Tibial nerve (tissue), 4 donors: ENCODE data around the gene NME7. TPM values are rescaled to one million over a fixed set of nuclear protein-coding genes. Genes with fewer than 3 reads are reported as not detected.

ENCODE experiments used
- DNase-seq, 2 donors: peaks; one replicate each; pipeline ENCODE4 v3.0.0-alpha.2; 2019; ENCODE audit warnings: low spot score in 2 of 2
- H3K27ac ChIP-seq, 4 donors: fragments of 200-600 bp; sonication (generic) in 3 of 4; one replicate each; pipeline ENCODE4 v1.5.1; 2017 to 2019; ENCODE audit warnings: mild to moderate bottlenecking in 1 of 4
- H3K27me3 ChIP-seq, 2 donors: fragments of 200-600 bp; sonication (generic) in 1 of 2; one replicate each; pipeline versions ENCODE4 v1.5.1 to v1.6.0; 2017 to 2019
- H3K36me3 ChIP-seq, 3 donors: fragments of 200-600 bp; sonication (generic); one replicate each; pipeline ENCODE4 v1.5.1; 2018 to 2019
- H3K4me1 ChIP-seq, 4 donors: fragments of 200-600 bp; sonication (generic) in 3 of 4; one replicate each; pipeline ENCODE4 v1.5.1; 2017 to 2019
- H3K4me3 ChIP-seq, 4 donors: fragments of 200-600 bp; sonication (generic) in 3 of 4; one replicate each; pipeline ENCODE4 v1.5.1; 2017 to 2019; ENCODE audit warnings: mild to moderate bottlenecking in 1 of 4, moderate library complexity in 1 of 4
- H3K9me3 ChIP-seq, 4 donors: fragments of 200-600 bp; sonication (generic) in 3 of 4; one replicate each; pipeline ENCODE4 v1.5.1; 2017 to 2019
- CTCF ChIP-seq, 5 experiments: fragments of 200-600 bp in 3 of 5; fragments of 450-650 bp in 2 of 5; sonication (generic) in 3 of 5; IDR thresholded peaks; one replicate each; pipeline ENCODE4 v1.5.1; 2016 to 2019; ENCODE audit warnings: antibody characterized with exemption in 5 of 5, mild to moderate bottlenecking in 3 of 5, moderate library complexity in 2 of 5
- EP300 ChIP-seq, 2 donors: sonication (generic); formaldehyde crosslinking; IDR thresholded peaks; one replicate each; pipeline ENCODE4 v1.6.1; 2017; ENCODE audit warnings: antibody characterized with exemption in 2 of 2, mild to moderate bottlenecking in 1 of 2
- POLR2A ChIP-seq, 2 donors: fragments of 450-650 bp; IDR thresholded peaks; one replicate each; pipeline ENCODE4 v1.6.1; 2017; ENCODE audit warnings: antibody characterized with exemption in 2 of 2, mild to moderate bottlenecking in 2 of 2, moderate library complexity in 2 of 2
- WGBS, 2 donors: methylation state at CpG; one replicate each; pipeline ENCODE4 v1.1.5; 2018; 5-methylcytosine and 5-hydroxymethylcytosine counted together
- total RNA-seq, 4 donors: library from RNA; depleted of rRNA; stranded (reverse); fragments of >200 nt; gene quantifications; one replicate each; pipeline ENCODE4 v1.1.0, GENCODE V29; 2016

Gene NME7
- total RNA-seq, 4 donors from 2014 or later = 8.2 to 26.2 (median 17.5) TPM

GRCh38 chr1:169305356-169305755, 62.2 kb downstream of the NME7 start:
- TF ChIP-seq CTCF (IDR thresholded peaks at IDR 0.05) (no peak), POLR2A (IDR thresholded peaks at IDR 0.05) (no peak), EP300 (IDR thresholded peaks at IDR 0.05) (no peak)
- Histone ChIP-seq H3K27ac (no peak overlapping the region), H3K27me3 (no peaks in the 10 kb centered on the region), H3K4me1 (no peaks in the 10 kb centered on the region), H3K4me3 (no peak overlapping the region), H3K36me3 (peaks cover 0 to 59% (median 0%) of the 10 kb centered on the region in 3 donors), H3K9me3 (no peaks in the 10 kb centered on the region)
- WGBS, 2 donors = 94 to 98% methylated on average over 5 of the region's 5 CpGs
- DNase-seq = no peak

GRCh38 chr1:169300854-169301253, 66.7 kb downstream of the NME7 start:
- DNase-seq = no peak
- TF ChIP-seq CTCF (IDR thresholded peaks at IDR 0.05) (no peak), EP300 (IDR thresholded peaks at IDR 0.05) (no peak), POLR2A (IDR thresholded peaks at IDR 0.05) (no peak)
- H3K4me3 ChIP-seq = no peak overlapping the region
- no peaks in the 10 kb centered on the region for H3K9me3 ChIP-seq
- WGBS, 2 donors = 43 to 81% methylated on average over 3 of the region's 3 CpGs
- H3K4me1 ChIP-seq = no peaks in the 10 kb centered on the region
- no peaks in the 10 kb centered on the region for H3K27me3 ChIP-seq
- H3K36me3 ChIP-seq = peaks cover 0 to 33% (median 0%) of the 10 kb centered on the region in 3 donors
- no peak overlapping the region for H3K27ac ChIP-seq

- TF ChIP-seq EP300 (IDR thresholded peaks at IDR 0.05) (no peak), POLR2A (IDR thresholded peaks at IDR 0.05) (no peak), CTCF (IDR thresholded peaks at IDR 0.05) (no peak)
- 93 to 98% methylated on average over 4 of the region's 4 CpGs for WGBS, 2 donors
- H3K27ac ChIP-seq = no peak overlapping the region
These were observed 69.2 kb downstream of the NME7 start for GRCh38 chr1:169298441-169298840.

GRCh38 chr1:169295846-169296245, 71.8 kb downstream of the NME7 start:
- no peak overlapping the region for H3K4me3 ChIP-seq
- no peak for TF ChIP-seq POLR2A (IDR thresholded peaks at IDR 0.05)
- no peak for TF ChIP-seq CTCF (IDR thresholded peaks at IDR 0.05)
- TF ChIP-seq EP300 (IDR thresholded peaks at IDR 0.05) = no peak
- no peaks in the 10 kb centered on the region for H3K4me1 ChIP-seq
- H3K27ac ChIP-seq = no peak overlapping the region
- H3K27me3 ChIP-seq = no peaks in the 10 kb centered on the region
- peaks cover 0 to 26% (median 0%) of the 10 kb centered on the region in 3 donors for H3K36me3 ChIP-seq
- 94 to 95% methylated on average over 2 of the region's 2 CpGs for WGBS, 2 donors
- no peaks in the 10 kb centered on the region for H3K9me3 ChIP-seq
- no peak for DNase-seq

More at GRCh38 chr1:169298441-169298840, 69.2 kb downstream of the NME7 start:
- Histone ChIP-seq H3K4me3 (no peak overlapping the region), H3K36me3 (peaks cover 0 to 26% (median 0%) of the 10 kb centered on the region in 3 donors), H3K4me1 (no peaks in the 10 kb centered on the region), H3K9me3 (no peaks in the 10 kb centered on the region), H3K27me3 (no peaks in the 10 kb centered on the region)
- no peak for DNase-seq

GRCh38 chr1:169295425-169295824, 72.2 kb downstream of the NME7 start:
- H3K9me3 ChIP-seq = no peaks in the 10 kb centered on the region
- WGBS, 2 donors = 92 to 94% methylated on average over 1 of the region's 1 CpG
- H3K36me3 ChIP-seq = peaks cover 0 to 27% (median 0%) of the 10 kb centered on the region in 3 donors

More at GRCh38 chr1:169295425-169295824, 72.2 kb downstream of the NME7 start:
- no peak for TF ChIP-seq CTCF (IDR thresholded peaks at IDR 0.05)
- TF ChIP-seq EP300 (IDR thresholded peaks at IDR 0.05) = no peak
- no peak for TF ChIP-seq POLR2A (IDR thresholded peaks at IDR 0.05)
- H3K27ac ChIP-seq = no peak overlapping the region
- H3K27me3 ChIP-seq = no peaks in the 10 kb centered on the region
- H3K4me3 ChIP-seq = no peak overlapping the region
- DNase-seq = no peak
- no peaks in the 10 kb centered on the region for H3K4me1 ChIP-seq
